Measurements from ENCODE around the gene BMP7. TPM values are rescaled to one million over a fixed set of nuclear protein-coding genes. Genes with fewer than 3 reads are reported as not detected.

BMP7 gene
- not detected in 2 replicates for total RNA-seq

- TF ChIP-seq CTCF (IDR thresholded peaks at IDR 0.05; ENCODE audit: extremely low read depth, low read depth, low read length): no peak
- Histone ChIP-seq H3K9me3 (ENCODE audit: low read depth, low read length) (no peaks in the 10 kb centered on the region), H3K4me1 (ENCODE audit: insufficient read depth, low read length) (no peaks in the 10 kb centered on the region), H4K20me1 (ENCODE audit: insufficient read depth, low read length) (no peaks in the 10 kb centered on the region), H3K4me3 (ENCODE audit: insufficient read depth, low read length) (no peak within 1 kb of the TSS), H2AFZ (ENCODE audit: low read length) (no peak within 1 kb of the TSS), H3K27ac (ENCODE audit: low read depth, low read length) (no peak within 1 kb of the TSS), H3K27me3 (ENCODE audit: insufficient read depth, low read length) (peaks cover 23% of the 10 kb centered on the region), H3K36me3 (ENCODE audit: insufficient read depth, low read length) (no peaks in the 10 kb centered on the region), H3K4me2 (ENCODE audit: insufficient read depth, low read length) (no peak within 1 kb of the TSS), H3K79me2 (ENCODE audit: insufficient read depth, low read length) (no peaks in the 10 kb centered on the region)
- peak; percentile 78 for DNase-seq (ENCODE audit: insufficient read length, low spot score, missing footprints)
Measured at GRCh38 chr20:57266291-57267157, at the start of gene BMP7. Gene BMP7, minus strand, starts transcription at chr20:57266641. Its CDS starts 519 bp downstream, at chr20:57266122.

- no peaks in the 10 kb centered on the region for H3K9me3 ChIP-seq (ENCODE audit: low read depth, low read length)
- TF ChIP-seq CTCF (IDR thresholded peaks at IDR 0.05; ENCODE audit: extremely low read depth, low read depth, low read length): no peak
- H2AFZ ChIP-seq (ENCODE audit: low read length): no peak overlapping the region
- DNase-seq (ENCODE audit: insufficient read length, low spot score, missing footprints): no peak
- H3K4me1 ChIP-seq (ENCODE audit: insufficient read depth, low read length): no peaks in the 10 kb centered on the region
- H3K4me3 ChIP-seq (ENCODE audit: insufficient read depth, low read length): no peak overlapping the region
- H3K27ac ChIP-seq (ENCODE audit: low read depth, low read length): no peak overlapping the region
- no peaks in the 10 kb centered on the region for H3K27me3 ChIP-seq (ENCODE audit: insufficient read depth, low read length)
- no peaks in the 10 kb centered on the region for H3K79me2 ChIP-seq (ENCODE audit: insufficient read depth, low read length)
- H3K36me3 ChIP-seq (ENCODE audit: insufficient read depth, low read length): no peaks in the 10 kb centered on the region
- H3K4me2 ChIP-seq (ENCODE audit: insufficient read depth, low read length): no peak overlapping the region
- no peaks in the 10 kb centered on the region for H4K20me1 ChIP-seq (ENCODE audit: insufficient read depth, low read length)
Measured at GRCh38 chr20:57315976-57316480, 49.6 kb upstream of the BMP7 start.

- Histone ChIP-seq H3K9me3 (ENCODE audit: low read depth, low read length) (no peaks in the 10 kb centered on the region), H4K20me1 (ENCODE audit: insufficient read depth, low read length) (no peaks in the 10 kb centered on the region), H3K36me3 (ENCODE audit: insufficient read depth, low read length) (no peaks in the 10 kb centered on the region), H3K27me3 (ENCODE audit: insufficient read depth, low read length) (no peaks in the 10 kb centered on the region), H3K4me1 (ENCODE audit: insufficient read depth, low read length) (no peaks in the 10 kb centered on the region), H2AFZ (ENCODE audit: low read length) (no peak overlapping the region), H3K79me2 (ENCODE audit: insufficient read depth, low read length) (no peaks in the 10 kb centered on the region), H3K27ac (ENCODE audit: low read depth, low read length) (no peak overlapping the region), H3K4me2 (ENCODE audit: insufficient read depth, low read length) (no peak overlapping the region), H3K4me3 (ENCODE audit: insufficient read depth, low read length) (no peak overlapping the region)
- no peak for TF ChIP-seq CTCF (IDR thresholded peaks at IDR 0.05; ENCODE audit: extremely low read depth, low read depth, low read length)
- DNase-seq (ENCODE audit: insufficient read length, low spot score, missing footprints): no peak
Measured at GRCh38 chr20:57315083-57315975, 48.9 kb upstream of the BMP7 start.

All from osteoblast (primary cell).